Measurements from ENCODE around the gene TMBIM6.

DNA sequence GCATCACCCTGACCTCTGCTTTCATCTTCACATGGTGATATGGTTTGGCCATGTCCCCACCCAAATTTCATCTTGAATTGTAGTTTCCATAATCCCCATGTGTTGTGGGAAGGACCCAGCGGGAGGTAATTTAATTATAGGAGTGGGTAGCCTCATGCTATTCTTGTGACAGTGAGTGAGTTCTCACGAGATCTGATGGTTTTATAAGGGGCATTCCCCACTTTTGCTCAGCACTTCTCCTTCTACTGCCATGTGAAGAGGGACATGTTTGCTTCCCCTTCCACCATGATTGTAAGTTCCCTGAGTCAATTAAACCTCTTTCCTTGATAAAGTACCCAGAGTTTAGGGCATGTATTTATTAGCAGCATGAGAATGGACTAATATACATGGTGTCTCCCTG is 38.2 kb downstream of the TMBIM6 start:
- TF ChIP-seq, protein P1, sequence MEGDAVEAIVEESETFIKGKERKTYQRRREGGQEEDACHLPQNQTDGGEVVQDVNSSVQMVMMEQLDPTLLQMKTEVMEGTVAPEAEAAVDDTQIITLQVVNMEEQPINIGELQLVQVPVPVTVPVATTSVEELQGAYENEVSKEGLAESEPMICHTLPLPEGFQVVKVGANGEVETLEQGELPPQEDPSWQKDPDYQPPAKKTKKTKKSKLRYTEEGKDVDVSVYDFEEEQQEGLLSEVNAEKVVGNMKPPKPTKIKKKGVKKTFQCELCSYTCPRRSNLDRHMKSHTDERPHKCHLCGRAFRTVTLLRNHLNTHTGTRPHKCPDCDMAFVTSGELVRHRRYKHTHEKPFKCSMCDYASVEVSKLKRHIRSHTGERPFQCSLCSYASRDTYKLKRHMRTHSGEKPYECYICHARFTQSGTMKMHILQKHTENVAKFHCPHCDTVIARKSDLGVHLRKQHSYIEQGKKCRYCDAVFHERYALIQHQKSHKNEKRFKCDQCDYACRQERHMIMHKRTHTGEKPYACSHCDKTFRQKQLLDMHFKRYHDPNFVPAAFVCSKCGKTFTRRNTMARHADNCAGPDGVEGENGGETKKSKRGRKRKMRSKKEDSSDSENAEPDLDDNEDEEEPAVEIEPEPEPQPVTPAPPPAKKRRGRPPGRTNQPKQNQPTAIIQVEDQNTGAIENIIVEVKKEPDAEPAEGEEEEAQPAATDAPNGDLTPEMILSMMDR (conservative IDR thresholded peaks at IDR 0.05 in 1 of 2, IDR thresholded peaks at IDR 0.05 in 1 of 2; ENCODE audit: extremely low read depth in 1 of 2, insufficient read depth in 1 of 2, low read depth in 1 of 2, low read length in 2 of 2) = no peak
- no peak for TF ChIP-seq EZH2 (IDR thresholded peaks at IDR 0.05; ENCODE audit: borderline replicate concordance, low read length)

All from mammary epithelial cell (primary cell).